B cell (primary cell): ENCODE results near the gene NDUFAF4. TPM values are rescaled to one million over a fixed set of nuclear protein-coding genes. Genes with fewer than 3 reads are reported as not detected.

Experiments used
- ATAC-seq: fragments of 200-7000 bp; cut with Tn5 transposase; one replicate; pipeline ENCODE4 v1.10.0; 2021; ENCODE audit warnings: low read depth, mild to moderate bottlenecking, moderate number of reproducible peaks, moderate library complexity
- CTCF ChIA-PET: fragments of 350-600 bp; sonication (Branson Sonifier 250); formaldehyde crosslinking; loops from one replicate; lab custom pipeline; 2021; ENCODE audit warnings: antibody characterized with exemption, inconsistent platforms; lab: Charles Lee
- POLR2A ChIA-PET: fragments of 350-600 bp; sonication (Branson Sonifier 250); formaldehyde crosslinking; loops from one replicate; lab custom pipeline; 2021; ENCODE audit warnings: antibody characterized with exemption; lab: Charles Lee
- DNase-seq: peaks from one replicate; pipeline ENCODE4 v3.0.0; 2013
- H2AFZ ChIP-seq: 2 replicates; pipeline ENCODE4 v1.6.1; 2012; ENCODE audit warnings: mild to moderate bottlenecking, low read depth, low read length; ENCODE audit not compliant: insufficient read depth, poor library complexity, severe bottlenecking
- H3K27ac ChIP-seq, 2 donors: 1 replicate in 1 of 2; 2 replicates in 1 of 2; pipeline ENCODE4 v1.5.1; 2012 to 2013; ENCODE audit warnings: low read length in 2 of 2, mild to moderate bottlenecking in 2 of 2, moderate library complexity in 1 of 2
- H3K27me3 ChIP-seq, 4 experiments: fragments of 200-600 bp in 1 of 4; sonication (generic) in 1 of 4; replicated peaks in 1 of 4; 1 replicate in 2 of 4; 2 replicates in 2 of 4; pipeline versions ENCODE4 v1.6.1 to v1.7.0; 2013 to 2016; ENCODE audit warnings: low read length in 3 of 4, mild to moderate bottlenecking in 2 of 4, mixed read lengths in 1 of 4, moderate library complexity in 1 of 4; ENCODE audit not compliant: insufficient read depth in 4 of 4, control insufficient read depth in 3 of 4; ENCODE audit errors: control extremely low read depth in 1 of 4
- H3K36me3 ChIP-seq, 2 experiments: replicated peaks in 1 of 2; 1 replicate in 1 of 2; 2 replicates in 1 of 2; pipeline versions ENCODE4 v1.6.1 to v1.7.1; 2013; ENCODE audit warnings: low read length in 1 of 2; ENCODE audit not compliant: insufficient read depth in 2 of 2, control insufficient read depth in 1 of 2; ENCODE audit errors: control extremely low read depth in 1 of 2, extremely low read depth in 1 of 2
- H3K4me1 ChIP-seq, 2 donors: fragments of 200-600 bp in 1 of 2; sonication (generic) in 1 of 2; 1 replicate in 1 of 2; 2 replicates in 1 of 2; pipeline versions ENCODE4 v1.5.1 to v1.6.1; 2013 to 2017; ENCODE audit warnings: low read length in 2 of 2; ENCODE audit not compliant: control insufficient read depth in 2 of 2, insufficient read depth in 2 of 2
- H3K4me2 ChIP-seq: replicated peaks from 2 replicates; pipeline ENCODE3; 2012; ENCODE audit warnings: mild to moderate bottlenecking, low read depth, low read length; ENCODE audit not compliant: poor library complexity, severe bottlenecking
- H3K4me3 ChIP-seq, 5 experiments: fragments of 200-600 bp in 1 of 5; sonication (generic) in 1 of 5; 1 replicate in 3 of 5; 2 replicates in 2 of 5; pipeline versions ENCODE4 v1.5.1 to v1.7.0; 2011 to 2016; ENCODE audit warnings: low read length in 4 of 5, mild to moderate bottlenecking in 4 of 5, low read depth in 2 of 5, control low read depth in 1 of 5, moderate library complexity in 1 of 5; ENCODE audit not compliant: insufficient read depth in 1 of 5; ENCODE audit errors: control extremely low read depth in 1 of 5, extremely low read depth in 1 of 5
- H3K79me2 ChIP-seq: fragments of 200-600 bp; sonication (generic); one replicate; pipeline ENCODE4 v1.6.0; 2016; ENCODE audit warnings: low read length; ENCODE audit not compliant: control insufficient read depth, insufficient read depth
- H3K9ac ChIP-seq: fragments of 200-600 bp; sonication (generic); 2 replicates; pipeline ENCODE4 v1.6.1; 2017; ENCODE audit warnings: mild to moderate bottlenecking, low read length, moderate library complexity
- H3K9me3 ChIP-seq, 3 donors: one replicate each; pipeline versions ENCODE4 v1.6.1 to v1.7.1; 2013; ENCODE audit warnings: low read length in 2 of 3; ENCODE audit not compliant: control insufficient read depth in 2 of 3, insufficient read depth in 1 of 3; ENCODE audit errors: control extremely low read depth in 1 of 3
- H4K20me1 ChIP-seq: 2 replicates; pipeline ENCODE4 v1.6.0; 2012; ENCODE audit warnings: mild to moderate bottlenecking, low read length; ENCODE audit not compliant: insufficient read depth, control insufficient read depth, poor library complexity, severe bottlenecking
- H3K27ac Mint-ChIP-seq: one replicate; pipeline ENCODE4 v1.8.0; 2021; ENCODE audit warnings: mixed read lengths
- H3K27me3 Mint-ChIP-seq: one replicate; pipeline ENCODE4 v1.8.0; 2021; ENCODE audit warnings: mixed read lengths
- H3K4me1 Mint-ChIP-seq: one replicate; pipeline ENCODE4 v1.8.0; 2021; ENCODE audit warnings: mixed read lengths
- H3K4me3 Mint-ChIP-seq: one replicate; pipeline ENCODE4 v1.8.0; 2021; ENCODE audit warnings: mixed read lengths
- H3K9me3 Mint-ChIP-seq: one replicate; pipeline ENCODE4 v1.8.0; 2022; ENCODE audit warnings: mixed read lengths; ENCODE audit not compliant: insufficient read depth
- EZH2 ChIP-seq: IDR thresholded peaks from 2 replicates; pipeline ENCODE4 v1.6.1; 2012; ENCODE audit warnings: borderline replicate concordance, low read depth, mild to moderate bottlenecking, moderate library complexity, low read length; ENCODE audit not compliant: insufficient read depth, poor library complexity, severe bottlenecking
- WGBS: methylation state at CpG from one replicate; pipeline ENCODE4 v1.1.5; 2013; ENCODE audit warnings: missing lambda C conversion rate; ENCODE audit not compliant: insufficient coverage; 5-methylcytosine and 5-hydroxymethylcytosine counted together
- intact Hi-C: fragments of 100-400 bp; cut with micrococcal nuclease; formaldehyde crosslinking; loops from one replicate; pipeline ENCODE4 v1.10.0; 2022
- polyA minus RNA-seq: library from RNA; depleted of rRNA, polyadenylated mRNA; stranded (reverse); fragments of >200 nt; gene quantifications from 2 replicates; pipeline ENCODE4 v1.2.3, GENCODE V29; 2012
- polyA plus RNA-seq: library from polyadenylated mRNA; depleted of rRNA; stranded (reverse); fragments of >200 nt; gene quantifications from 2 replicates; pipeline ENCODE4 v1.2.3, GENCODE V29; 2012
- total RNA-seq, 2 donors: library from RNA; stranded (reverse); fragments of 120-200 nt in 1 of 2; gene quantifications; 1 replicate in 1 of 2; 2 replicates in 1 of 2; pipeline versions ENCODE4 v1.2.3 to v1.2.4, GENCODE V29; 2013 to 2022
- TF ChIP-seq, protein P1 (sequence below): fragments of 200-600 bp; IDR thresholded peaks from one replicate; pipeline ENCODE4 v1.8.0; 2022; ENCODE audit warnings: antibody characterized with exemption, mild to moderate bottlenecking

Gene NDUFAF4
- total RNA-seq (16.3 TPM in 2 replicates), polyA plus RNA-seq (19.4 and 22.3 TPM in 2 replicates), polyA minus RNA-seq (1.8 and 4.3 TPM in 2 replicates)
- total RNA-seq (2013): 34.2 TPM

DNA sequence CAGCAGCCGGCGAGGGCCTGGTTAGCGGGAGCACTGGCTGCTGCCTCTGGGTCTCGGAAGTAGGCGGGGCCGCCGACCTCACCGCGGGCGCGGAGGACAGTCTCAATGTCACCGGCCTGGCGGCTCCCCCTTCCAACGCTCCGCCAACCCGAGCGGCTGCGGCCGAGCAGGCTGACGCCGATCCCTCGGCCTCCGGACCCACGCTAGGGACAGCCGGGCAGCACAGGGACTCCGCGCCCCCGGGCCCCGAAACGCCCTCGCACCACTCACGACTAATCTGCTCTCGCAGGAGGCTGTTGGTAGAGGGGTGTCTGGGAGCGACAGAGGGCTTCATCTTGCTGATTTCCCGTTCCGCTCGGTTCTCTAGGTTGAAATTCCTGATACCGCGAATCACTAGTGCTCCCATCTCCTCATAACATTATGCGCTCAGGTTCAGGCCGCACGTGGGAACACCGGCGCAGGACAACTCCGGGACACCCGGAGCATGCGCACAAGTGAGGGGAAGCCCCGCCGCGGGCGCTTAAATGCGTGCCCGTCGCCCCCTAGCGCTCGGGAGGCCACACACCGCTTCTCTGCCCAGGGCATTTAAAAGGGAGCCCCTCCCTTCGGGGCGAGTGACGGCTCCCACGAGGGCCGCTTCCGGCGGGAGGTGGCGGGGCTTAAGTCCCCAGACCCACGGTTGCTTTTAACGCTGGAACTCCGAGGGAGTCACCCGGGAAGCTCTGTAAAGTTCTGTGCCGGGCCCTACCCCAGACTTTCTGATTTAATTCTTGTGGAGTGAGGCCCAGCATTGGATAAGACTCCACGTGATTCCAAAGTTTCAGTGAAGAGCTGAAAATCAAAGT, at the start of gene NDUFAF4:
TSS of gene NDUFAF4 (minus strand) at position 496 of the 845 bp plus-strand sequence. CDS start at position 406, 90 bp downstream.
- peak; percentile 96 for DNase-seq
- POLR2A ChIA-PET: interaction anchor here (1.0 to 1.4 kb wide), 3 partner anchors 24 to 375 kb away, joined by 3 to 5 read pairs (median 4); partner anchors contain the start of gene KLHL32

More for the DNA sequence above, at the start of gene NDUFAF4:
- CTCF ChIA-PET: interaction anchor here (0.8 to 4.5 kb wide), 8 partner anchors 10 to 167 kb away, joined by 3 to 26 read pairs (median 6); partner anchors contain the start of gene KLHL32
- under 1% methylated on average over 71 of the region's 71 CpGs for whole genome bisulfite sequencing
- Mint-ChIP-seq H3K4me3 (peak within 1 kb of the TSS; percentile 99), H3K27me3 (peaks cover 11% of the 10 kb centered on the region), H3K27ac (peak within 1 kb of the TSS; percentile 97), H3K4me1 (peaks cover 27% of the 10 kb centered on the region), H3K9me3 (no peaks in the 10 kb centered on the region)
- H2AFZ ChIP-seq: peak within 1 kb of the TSS; percentile 97
- peaks cover 5 to 28% of the 10 kb centered on the region in 2 experiments for H3K36me3 ChIP-seq
- H3K4me2 ChIP-seq: peak within 1 kb of the TSS; percentile 80
- no peak for TF ChIP-seq EZH2
- TF ChIP-seq, protein P1, sequence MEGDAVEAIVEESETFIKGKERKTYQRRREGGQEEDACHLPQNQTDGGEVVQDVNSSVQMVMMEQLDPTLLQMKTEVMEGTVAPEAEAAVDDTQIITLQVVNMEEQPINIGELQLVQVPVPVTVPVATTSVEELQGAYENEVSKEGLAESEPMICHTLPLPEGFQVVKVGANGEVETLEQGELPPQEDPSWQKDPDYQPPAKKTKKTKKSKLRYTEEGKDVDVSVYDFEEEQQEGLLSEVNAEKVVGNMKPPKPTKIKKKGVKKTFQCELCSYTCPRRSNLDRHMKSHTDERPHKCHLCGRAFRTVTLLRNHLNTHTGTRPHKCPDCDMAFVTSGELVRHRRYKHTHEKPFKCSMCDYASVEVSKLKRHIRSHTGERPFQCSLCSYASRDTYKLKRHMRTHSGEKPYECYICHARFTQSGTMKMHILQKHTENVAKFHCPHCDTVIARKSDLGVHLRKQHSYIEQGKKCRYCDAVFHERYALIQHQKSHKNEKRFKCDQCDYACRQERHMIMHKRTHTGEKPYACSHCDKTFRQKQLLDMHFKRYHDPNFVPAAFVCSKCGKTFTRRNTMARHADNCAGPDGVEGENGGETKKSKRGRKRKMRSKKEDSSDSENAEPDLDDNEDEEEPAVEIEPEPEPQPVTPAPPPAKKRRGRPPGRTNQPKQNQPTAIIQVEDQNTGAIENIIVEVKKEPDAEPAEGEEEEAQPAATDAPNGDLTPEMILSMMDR: peak; percentile 92
- peak within 1 kb of the TSS; percentile 94 for H3K9ac ChIP-seq
- ATAC-seq: peak; percentile 95
- peaks cover 19% of the 10 kb centered on the region for H4K20me1 ChIP-seq
- H3K79me2 ChIP-seq: peaks cover 25% of the 10 kb centered on the region
- H3K4me1 ChIP-seq: peaks cover 16 to 22% of the 10 kb centered on the region in 2 donors
- no peaks in the 10 kb centered on the region for H3K27me3 ChIP-seq
- H3K4me3 ChIP-seq: peak within 1 kb of the TSS; percentile 89 to 96 (median 92)
- peak within 1 kb of the TSS; percentile 83 to 93 for H3K27ac ChIP-seq
- no peaks in the 10 kb centered on the region for H3K9me3 ChIP-seq
- intact Hi-C loops: loop anchor here (1.0 to 2.0 kb wide), 6 partner anchors 27 to 386 kb away; partner anchors contain the start of genes KLHL32 and MMS22L
